H1 (cell line): ENCODE measurements around the gene LEMD2.

Source experiments
- CTCF ChIP-seq, 3 experiments: IDR thresholded peaks; 1 replicate in 2 of 3; 2 replicates in 1 of 3; pipeline versions ENCODE4 v1.5.1 to v1.6.1; 2011; ENCODE audit warnings: low read length in 3 of 3, mild to moderate bottlenecking in 3 of 3, inconsistent platforms in 2 of 3, low read depth in 1 of 3, moderate library complexity in 1 of 3; ENCODE audit not compliant: insufficient read depth in 1 of 3; ENCODE audit errors: control extremely low read depth in 1 of 3
- POLR2A ChIP-seq, 2 experiments: IDR thresholded peaks; 1 replicate in 1 of 2; 2 replicates in 1 of 2; pipeline ENCODE4 v1.6.1; 2011; ENCODE audit warnings: low read depth in 2 of 2, low read length in 2 of 2, mild to moderate bottlenecking in 2 of 2; ENCODE audit errors: control extremely low read depth in 1 of 2

GRCh38 chr6:33752646-33753015, 36.3 kb downstream of the LEMD2 start:
- TF ChIP-seq POLR2A (IDR thresholded peaks at IDR 0.05; ENCODE audit: control extremely low read depth in 1 of 2, low read depth in 2 of 2, low read length in 2 of 2) (no peak), CTCF (IDR thresholded peaks at IDR 0.05; ENCODE audit: control extremely low read depth in 1 of 3, insufficient read depth in 1 of 3, low read depth in 1 of 3, low read length in 3 of 3) (no peak)
